ENCODE results near the gene ALOXE3.

GRCh38 chr17:8048236-8048635 is 70.1 kb downstream of the ALOXE3 start:
- no peak for TF ChIP-seq CTCF (IDR thresholded peaks at IDR 0.05)
- TF ChIP-seq EZH2 (IDR thresholded peaks at IDR 0.05) = no peak
- TF ChIP-seq EZH2phosphoT487 (IDR thresholded peaks at IDR 0.05) = no peak

All from neural progenitor cell (in vitro differentiated cells).